Gastroesophageal sphincter (tissue), 3 donors: ENCODE data around the gene CCDC34.
"Not testable (repeated sequence)": the region's sequence is repeated elsewhere in the genome, so short reads cannot be mapped to it uniquely, and the experiment has no call there.

Experiments used
- CTCF ChIP-seq, 4 experiments: fragments of 200-600 bp in 2 of 4; fragments of 450-650 bp in 2 of 4; sonication (generic) in 1 of 4; IDR thresholded peaks; one replicate each; pipeline ENCODE4 v1.5.1; 2017 to 2019; ENCODE audit warnings: antibody characterized with exemption in 4 of 4, mild to moderate bottlenecking in 2 of 4, moderate library complexity in 2 of 4
- EP300 ChIP-seq: sonication (generic); formaldehyde crosslinking; IDR thresholded peaks from one replicate; pipeline ENCODE4 v1.6.1; 2017; ENCODE audit warnings: antibody characterized with exemption, mild to moderate bottlenecking

GRCh38 chr11:27334764-27335163, 28.3 kb downstream of the CCDC34 start:
- TF ChIP-seq CTCF (IDR thresholded peaks at IDR 0.05); EP300: not testable (repeated sequence)
